ENCODE data around the gene TRRAP. TPM values are rescaled to one million over a fixed set of nuclear protein-coding genes. Genes with fewer than 3 reads are reported as not detected.

The TRRAP gene
- total and polyA plus RNA-seq, 2 of the 4 experiments (the other 2 are of a cell fraction) = 12.5 to 18.1 TPM

- H3K18ac ChIP-seq (ENCODE audit: low read depth, low read length) = no peak overlapping the region
- POLR2A ChIA-PET (ENCODE audit: unreplicated experiment) = no interaction called here
- dilution Hi-C loops (cut with HindIII; ENCODE audit: low sequenced_read_pairs, unreplicated experiment) = no loop called here
- no peak overlapping the region for H3K27ac ChIP-seq (ENCODE audit: insufficient read depth, low read length)
- H3K4me2 ChIP-seq (ENCODE audit: low read depth, low read length) = no peak overlapping the region
- no peak overlapping the region for H3K4ac ChIP-seq (ENCODE audit: low read depth, low read length)
- no peak overlapping the region for H4K8ac ChIP-seq (ENCODE audit: low read depth in 2 of 2, low read length in 2 of 2)
- no peak overlapping the region for H3K56ac ChIP-seq (ENCODE audit: extremely low read depth, insufficient read depth, low read length)
- H4K91ac ChIP-seq (ENCODE audit: insufficient read depth, low read depth, low read length) = no peak overlapping the region
- no peak overlapping the region for H2BK15ac ChIP-seq (ENCODE audit: low read depth, low read length)
- no peak overlapping the region for H2AFZ ChIP-seq (replicated peaks; ENCODE audit: low read length, poor library complexity)
- DNase-seq (no peak), ATAC-seq (ENCODE audit: low read depth) (no peak)
- intact Hi-C loops (cut with micrococcal nuclease) = no loop called here
- TF ChIP-seq ELK1 (IDR thresholded peaks at IDR 0.05; ENCODE audit: borderline replicate concordance, low read depth, low read length) (no peak), CHD1 (IDR thresholded peaks at IDR 0.05; ENCODE audit: low read depth, low read length) (no peak), RAD21 (IDR thresholded peaks at IDR 0.05; ENCODE audit: low read length) (no peak), CTCF (conservative IDR thresholded peaks at IDR 0.05; ENCODE audit: low read depth, low read length) (no peak), RFX5 (IDR thresholded peaks at IDR 0.05; ENCODE audit: low read depth, low read length) (no peak), MXI1 (IDR thresholded peaks at IDR 0.05; ENCODE audit: borderline replicate concordance, low read depth, low read length) (no peak), SMC3 (IDR thresholded peaks at IDR 0.05; ENCODE audit: low read depth, low read length) (no peak), BHLHE40 (IDR thresholded peaks at IDR 0.05; ENCODE audit: low read depth, low read length) (no peak), FOS (IDR thresholded peaks at IDR 0.05; ENCODE audit: low read depth, low read length) (no peak), CEBPB (IDR thresholded peaks at IDR 0.05; ENCODE audit: low read depth, low read length) (no peak), NFE2L2 (IDR thresholded peaks at IDR 0.05; ENCODE audit: low read depth, low read length) (no peak)
- no TSS peak for BruUV-seq (replicated peaks)
- no peak overlapping the region for H3K9ac ChIP-seq (ENCODE audit: low read depth, low read length)
- no peaks in the 10 kb centered on the region for H3K27me3 ChIP-seq (ENCODE audit: control insufficient read depth, insufficient read depth, low read length)
- in situ Hi-C loops (cut with MboI; ENCODE audit: low sequenced_read_pairs) = no loop called here
- no peak overlapping the region for H3K4me3 ChIP-seq (ENCODE audit: insufficient read depth, low read depth, low read length)
- H2AK5ac ChIP-seq (ENCODE audit: low read depth, low read length) = no peak overlapping the region
- no peak overlapping the region for H2BK5ac ChIP-seq (ENCODE audit: low read depth, low read length, poor library complexity, severe bottlenecking)
- no peak overlapping the region for H2BK120ac ChIP-seq (ENCODE audit: low read depth, low read length)
- H4K20me1 ChIP-seq (ENCODE audit: insufficient read depth, low read length) = no peaks in the 10 kb centered on the region
- no peaks in the 10 kb centered on the region; the same call in 1 of the 2 replicates for H3K9me1 ChIP-seq (ENCODE audit: insufficient read depth, low read length)
- peaks cover 64% of the 10 kb centered on the region for H3K36me3 ChIP-seq (ENCODE audit: control insufficient read depth, insufficient read depth, low read length)
- CTCF ChIA-PET = no interaction called here
- H2AK9ac ChIP-seq (replicated peaks; ENCODE audit: low read depth, low read length, poor library complexity) = no peak overlapping the region
- H3K9me3 ChIP-seq (ENCODE audit: control insufficient read depth, insufficient read depth, low read length) = no peaks in the 10 kb centered on the region
- H3K4me1 ChIP-seq (ENCODE audit: control insufficient read depth, insufficient read depth, low read length) = no peaks in the 10 kb centered on the region
- 100% methylated on average over 3 of the region's 10 CpGs; no CpG with 5 or more reads in 1 of the 2 experiments for WGBS, 2 experiments (ENCODE audit: extremely low coverage in 2 of 2, insufficient read length in 1 of 2)
- peaks cover 0 to 4% of the 10 kb centered on the region in 2 experiments; a peak in 1 of 4 replicates for H3K79me1 ChIP-seq (ENCODE audit: low read depth in 1 of 2, low read length in 2 of 2)
- H3K23ac ChIP-seq (ENCODE audit: low read depth, low read length) = no peak overlapping the region
- no peak overlapping the region for H3K14ac ChIP-seq (replicated peaks; ENCODE audit: low read depth, low read length)
- H2BK20ac ChIP-seq (ENCODE audit: low read depth, low read length) = no peak overlapping the region
- no peak overlapping the region for H4K5ac ChIP-seq (ENCODE audit: low read depth, low read length)
Measured at GRCh38 chr7:98964596-98964995, 86.3 kb downstream of the TRRAP start.
